Measurements from ENCODE around the gene SERPINB3.
"Not testable (repeated sequence)": the region's sequence is repeated elsewhere in the genome, so short reads cannot be mapped to it uniquely, and the experiment has no call there.

SERPINB3 gene

DNA sequence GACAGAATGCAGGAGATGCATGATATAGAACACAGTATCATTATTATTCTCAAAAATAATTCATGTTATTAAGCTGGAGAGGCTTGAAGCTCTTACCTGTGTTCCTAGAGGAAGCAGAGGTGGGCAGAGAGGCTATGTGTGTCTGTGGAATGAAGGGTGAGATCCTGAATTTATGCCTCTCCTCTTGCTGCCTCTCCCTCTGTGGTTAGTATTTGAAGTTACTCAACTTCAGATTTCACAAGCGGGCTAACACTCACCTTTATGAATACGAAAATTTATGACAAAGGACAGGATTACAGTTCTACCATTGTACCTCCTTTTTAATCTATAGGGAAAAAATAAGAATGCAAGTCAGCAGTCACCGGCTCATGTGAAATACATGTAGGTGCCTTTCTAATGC lies at the start of gene SERPINB3:
TSS of gene SERPINB3 (minus strand) at position 144 of the 400 bp plus-strand sequence. CDS start 677 bp downstream, outside the sequence.
- not testable (repeated sequence) for DNase-seq

DNA sequence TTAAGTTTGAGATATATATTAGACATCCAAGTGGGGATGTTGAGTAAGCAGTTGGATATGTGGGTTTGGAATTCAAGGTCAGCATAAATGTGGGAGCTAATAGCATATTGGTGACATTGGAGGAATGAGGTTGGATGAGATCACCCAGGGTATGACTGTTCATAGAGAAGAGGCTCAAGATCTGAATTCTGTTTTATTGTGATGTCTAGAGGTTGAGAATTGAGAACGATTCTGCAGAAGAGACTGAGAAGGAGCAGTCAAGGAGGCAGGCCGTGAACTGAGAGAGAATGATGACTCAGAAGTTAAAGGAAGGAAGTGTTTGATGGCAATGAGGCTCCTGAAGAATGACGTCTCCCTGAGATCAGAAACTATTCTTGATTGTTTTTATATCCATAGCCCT lies 47.0 kb upstream of the SERPINB3 start:
- DNase-seq: no peak

DNA sequence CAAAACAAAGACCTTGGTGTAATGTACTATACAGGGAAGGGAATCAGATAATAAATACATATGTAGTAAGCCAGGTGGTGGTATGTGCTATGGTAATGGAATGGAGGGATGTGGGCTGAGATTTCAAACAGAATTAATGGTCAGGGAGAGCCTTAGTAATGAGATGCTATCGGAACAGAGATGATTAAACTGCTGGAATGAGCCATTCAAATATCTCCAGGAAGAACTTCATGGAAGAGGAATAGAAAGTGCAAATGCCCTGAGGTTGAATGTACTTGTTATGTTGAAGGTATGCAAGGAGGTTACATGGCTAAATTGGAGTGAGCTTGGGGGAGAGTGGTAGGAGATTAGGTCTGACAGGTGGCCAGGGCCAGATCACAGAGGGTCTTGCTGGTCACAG lies 46.1 kb upstream of the SERPINB3 start:
- no peak for DNase-seq

DNA sequence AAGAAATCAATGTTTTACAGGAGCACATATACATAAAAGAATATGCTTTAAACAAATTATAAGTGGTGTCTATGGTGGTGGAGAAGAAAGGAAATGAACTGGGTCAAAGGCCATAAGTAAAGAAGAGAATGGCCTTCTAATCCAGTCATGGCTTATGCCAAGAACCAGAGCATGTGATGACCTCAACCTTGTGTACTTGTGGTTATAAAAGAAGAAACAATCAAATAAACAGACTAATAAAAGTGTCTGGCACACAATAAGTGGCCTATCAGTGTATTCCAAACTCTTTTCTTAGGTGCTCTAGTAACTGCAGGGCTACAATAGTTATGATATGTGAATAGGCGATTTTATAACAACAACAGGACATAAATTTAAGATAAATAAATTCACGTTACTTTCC lies 43.7 kb upstream of the SERPINB3 start:
- DNase-seq: no peak

DNA sequence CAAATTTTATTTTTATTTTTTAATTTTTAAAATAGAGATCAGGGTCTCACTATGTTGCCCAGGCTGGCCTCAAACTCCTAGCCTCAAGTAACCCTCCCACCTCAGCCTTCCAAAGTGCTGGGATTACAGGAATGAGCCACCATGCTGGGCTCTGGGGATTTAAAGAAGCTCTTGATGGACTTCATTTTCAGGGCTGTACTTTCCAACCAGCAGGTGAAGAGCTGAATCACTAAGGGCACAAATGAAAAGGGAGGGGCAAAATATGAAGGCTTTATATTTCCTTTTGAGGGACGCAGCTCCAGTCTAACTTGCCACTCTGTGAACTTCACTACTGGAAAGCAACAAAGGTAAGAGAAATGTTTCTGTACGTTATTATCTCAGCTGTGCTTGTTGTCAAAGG lies 41.0 kb upstream of the SERPINB3 start, which contains the start of gene SERPINB11:
TSS of gene SERPINB11 (plus strand) at position 301 of the 400 bp plus-strand sequence. CDS start 7,234 bp downstream, outside the sequence.
- no peak for DNase-seq

DNA sequence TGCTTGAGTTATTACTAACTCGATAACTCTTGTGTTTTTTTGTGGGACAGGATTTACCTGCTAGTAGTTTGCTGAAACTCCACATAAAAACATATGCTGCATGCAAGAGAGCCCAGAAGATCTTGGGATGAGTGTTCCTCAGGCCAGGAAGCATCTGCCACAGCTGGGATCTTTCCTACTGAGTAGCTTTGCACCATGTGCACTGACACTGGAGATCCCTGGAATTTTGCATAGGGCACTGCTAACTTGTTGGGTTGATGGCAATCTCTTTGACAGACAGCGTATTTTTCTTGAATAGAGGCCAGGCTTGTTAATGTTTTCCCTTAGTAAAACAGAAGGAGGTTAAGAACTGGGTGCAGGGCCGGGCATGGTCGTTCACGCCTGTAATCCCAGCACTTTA lies 40.3 kb upstream of the SERPINB3 start:
- DNase-seq: no peak

DNA sequence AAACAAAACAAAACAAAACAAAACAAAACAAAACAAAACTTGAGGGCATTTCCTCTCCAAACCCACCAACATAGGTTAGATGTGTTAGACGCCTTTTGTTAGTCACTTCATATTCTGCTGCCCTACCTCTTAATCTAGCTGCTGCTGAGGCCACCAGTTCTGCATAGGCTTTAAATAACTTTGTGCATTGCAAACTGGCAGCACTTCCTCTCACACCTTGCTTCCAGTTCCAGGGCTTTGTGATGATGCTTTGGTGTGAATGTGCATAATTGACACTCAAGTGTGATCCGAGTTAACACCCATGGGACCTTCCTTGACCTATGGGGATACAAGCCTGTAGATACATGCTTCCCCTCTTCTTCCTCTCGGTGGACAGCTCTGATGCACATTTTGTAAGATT lies 38.8 kb upstream of the SERPINB3 start:
- DNase-seq: no peak

DNA sequence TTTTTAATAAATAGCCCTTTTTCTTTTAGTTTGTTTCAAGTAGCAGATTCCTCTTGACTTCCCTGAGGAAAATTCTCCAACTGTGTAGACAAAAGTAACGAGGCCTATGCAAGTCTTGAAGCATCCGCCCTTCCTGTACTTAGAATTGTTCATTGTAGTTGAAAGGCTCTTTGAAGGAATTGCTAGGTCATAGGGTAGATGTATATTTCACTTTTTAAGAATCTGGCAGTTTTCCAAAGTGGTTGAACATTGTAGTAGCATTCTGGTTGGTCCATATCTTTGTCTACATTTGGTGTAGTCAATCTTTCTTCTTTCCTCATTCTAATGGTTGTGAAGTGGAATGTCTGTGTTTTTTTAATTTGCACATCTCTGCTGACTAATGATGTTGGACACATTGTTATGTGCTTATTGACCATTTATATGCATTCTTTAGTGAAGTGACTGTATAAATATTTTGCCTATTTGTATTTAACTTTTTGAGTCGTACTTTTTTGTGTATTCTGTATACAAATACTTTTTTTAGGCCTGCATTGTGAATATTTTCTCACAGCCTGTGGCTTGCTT lies 35.5 kb upstream of the SERPINB3 start:
- DNase-seq: no peak

DNA sequence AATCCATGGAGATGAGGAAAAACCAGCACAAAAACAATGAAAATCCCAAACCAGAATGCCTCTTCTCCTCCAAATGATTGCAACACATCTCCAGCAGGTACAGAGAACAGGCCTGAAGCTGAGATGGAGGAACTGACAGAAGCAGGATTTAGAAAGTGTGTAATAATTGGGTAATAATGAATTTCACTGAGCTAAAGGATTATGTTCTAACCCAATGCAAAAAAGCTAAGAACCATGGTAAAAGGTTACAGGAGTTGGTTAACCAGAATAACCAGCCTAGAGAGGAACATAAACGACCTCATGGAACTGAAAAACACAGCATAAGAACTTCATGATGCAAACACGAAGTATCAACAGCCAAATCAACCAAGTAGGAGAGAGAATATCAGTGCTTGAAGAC lies 27.4 kb upstream of the SERPINB3 start:
- DNase-seq: no peak

DNA sequence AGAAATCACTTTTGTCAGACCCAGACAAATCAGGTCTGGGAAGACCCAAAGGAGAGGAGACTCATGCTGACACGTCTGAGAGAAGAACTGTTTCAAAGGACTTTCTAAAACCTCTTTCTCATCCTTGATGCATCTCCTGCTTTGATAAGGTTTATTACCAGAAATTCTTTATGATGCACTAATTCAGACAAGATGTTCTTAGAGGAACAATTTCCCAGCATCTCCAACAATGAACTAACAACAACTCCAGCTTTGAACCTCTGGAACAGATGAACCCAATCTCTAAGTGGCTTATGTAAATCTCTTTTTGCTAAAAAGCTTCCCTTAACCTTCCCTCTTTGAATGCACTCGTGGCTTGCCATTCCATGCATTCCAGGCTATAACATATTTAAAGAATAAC lies 25.2 kb upstream of the SERPINB3 start:
- DNase-seq: no peak

DNA sequence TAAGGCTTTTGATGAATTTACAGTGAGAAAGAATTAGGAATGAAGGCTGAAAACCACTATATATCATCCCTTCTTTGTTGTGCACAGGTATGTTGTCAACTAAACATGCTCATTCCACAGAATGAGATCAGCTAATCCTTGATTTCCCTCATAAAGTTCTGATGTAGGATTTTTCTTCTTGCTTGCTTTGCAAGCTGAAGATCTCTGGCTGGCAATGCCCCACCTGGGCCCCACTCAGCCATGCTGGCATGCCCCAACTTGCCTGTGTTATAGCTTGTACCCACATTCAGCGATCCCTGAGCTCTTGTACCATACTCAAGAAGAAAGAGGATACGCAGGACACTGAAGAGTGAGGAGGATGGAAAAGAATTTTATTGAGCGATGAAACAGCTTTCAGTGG lies 23.0 kb upstream of the SERPINB3 start:
- DNase-seq: no peak

DNA sequence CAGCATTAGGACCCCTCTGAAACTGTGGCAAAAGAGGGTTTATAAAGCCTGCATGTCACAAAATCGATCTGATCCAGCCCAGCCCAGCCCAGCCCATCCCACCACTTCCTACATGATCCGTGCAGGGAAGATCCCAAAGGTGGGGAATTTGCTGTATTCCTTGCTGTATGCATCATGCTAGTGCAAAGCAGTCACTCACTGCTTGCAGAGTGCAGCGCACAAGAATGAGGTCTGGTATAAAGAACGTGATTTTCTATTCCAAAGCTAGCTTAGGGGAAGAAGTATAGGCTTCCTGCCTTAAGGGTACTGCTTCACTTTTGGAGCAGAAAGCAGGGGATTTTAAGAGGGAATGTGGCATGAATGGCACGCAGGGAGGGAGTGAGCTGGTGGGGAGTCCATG lies 22.2 kb upstream of the SERPINB3 start:
- DNase-seq: no peak

DNA sequence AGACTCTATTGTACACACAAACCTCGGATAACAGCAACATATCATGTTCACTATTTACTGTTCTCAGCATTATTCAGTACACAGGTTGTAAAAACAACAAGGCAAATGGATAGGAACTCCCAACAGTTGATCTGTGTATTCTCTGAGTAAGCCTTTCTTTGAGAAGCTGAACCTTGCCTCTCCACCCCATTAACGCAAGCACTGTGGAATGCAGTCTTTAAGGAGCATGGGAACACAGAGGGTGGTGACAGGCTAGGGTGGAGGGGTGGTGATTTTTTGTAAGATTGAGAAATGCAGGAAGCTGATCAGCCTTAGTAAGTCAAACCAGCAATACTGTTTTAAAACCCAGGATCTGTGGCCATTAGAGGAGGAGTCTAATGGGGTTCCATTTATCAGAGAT lies 21.5 kb upstream of the SERPINB3 start:
- no peak for DNase-seq

DNA sequence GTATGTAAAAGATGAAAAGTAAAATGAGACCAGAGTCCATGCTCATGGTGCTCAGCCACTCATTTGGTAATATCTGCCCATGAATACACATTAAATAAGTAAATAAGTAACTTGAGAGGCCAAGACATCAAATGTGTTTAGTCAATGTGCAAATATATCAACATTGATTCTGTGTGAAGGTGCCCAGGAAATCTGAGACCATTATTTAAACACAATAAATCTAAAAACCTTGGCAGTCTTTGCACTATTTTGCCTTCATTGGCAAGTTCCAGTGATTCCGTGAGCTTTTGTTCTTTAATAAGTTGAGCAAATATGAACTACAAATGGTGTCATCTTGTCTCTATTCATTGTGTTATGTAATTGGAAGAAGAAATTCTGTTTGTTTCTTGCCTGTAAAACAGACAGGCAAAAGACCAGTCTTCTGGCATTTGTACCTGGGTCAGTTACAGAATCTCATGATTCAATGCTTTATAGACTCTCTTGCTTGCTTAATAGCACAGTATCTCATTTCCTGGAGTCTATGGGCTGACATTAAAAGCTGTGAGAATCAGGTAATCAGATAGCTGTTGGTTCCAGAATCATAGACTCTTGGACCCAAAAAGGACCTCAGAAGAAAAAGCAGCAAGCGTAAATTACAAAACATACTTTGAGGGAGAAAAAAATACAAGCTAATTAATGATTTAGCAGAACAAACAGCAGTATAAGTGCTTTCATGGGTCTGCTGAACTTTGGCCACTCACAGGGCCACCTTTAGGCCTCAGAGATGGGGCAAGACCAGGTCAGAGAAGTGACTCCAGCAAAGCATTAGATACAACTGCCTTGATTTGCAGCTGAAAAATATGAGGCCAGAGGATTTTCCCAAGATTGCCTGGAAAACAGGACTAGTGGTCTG lies 20.0 kb upstream of the SERPINB3 start:
- no peak for DNase-seq

DNA sequence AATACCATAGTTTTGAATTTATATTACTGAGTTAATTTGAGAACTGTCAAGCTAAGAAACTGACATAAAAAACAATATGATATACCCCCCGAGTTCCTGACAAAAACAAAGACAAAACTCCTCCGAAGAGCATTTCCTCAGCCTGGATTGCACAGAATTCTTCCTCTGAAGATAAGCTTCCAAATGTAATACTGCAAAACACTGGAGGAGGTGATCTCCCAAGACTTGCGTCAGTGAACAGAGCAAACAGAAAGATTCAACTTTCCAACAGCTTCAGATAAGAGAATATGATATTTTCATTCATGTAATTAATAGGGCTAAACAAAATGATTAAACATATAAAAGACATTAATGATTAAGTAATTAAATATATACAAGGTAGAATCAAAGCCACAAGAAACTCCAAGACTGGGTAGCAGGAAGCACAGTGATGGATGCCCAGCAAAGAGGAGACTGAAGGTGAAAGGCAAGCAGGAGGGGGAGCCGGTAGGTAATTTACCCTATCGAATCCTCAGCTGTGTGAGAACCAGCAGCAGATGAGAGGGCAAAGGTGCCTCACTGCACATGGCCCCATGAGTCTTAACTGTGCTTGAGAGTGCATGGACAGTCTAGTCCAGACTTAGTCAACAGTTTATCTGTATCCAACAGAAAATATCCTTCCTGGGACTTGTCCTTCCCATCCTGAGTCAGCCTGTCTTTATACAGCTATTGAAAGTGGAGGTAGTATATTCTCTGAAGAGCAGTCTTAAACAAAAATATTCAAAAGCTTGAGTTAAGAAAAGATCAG lies 18.3 kb upstream of the SERPINB3 start:
- no peak for DNase-seq

DNA sequence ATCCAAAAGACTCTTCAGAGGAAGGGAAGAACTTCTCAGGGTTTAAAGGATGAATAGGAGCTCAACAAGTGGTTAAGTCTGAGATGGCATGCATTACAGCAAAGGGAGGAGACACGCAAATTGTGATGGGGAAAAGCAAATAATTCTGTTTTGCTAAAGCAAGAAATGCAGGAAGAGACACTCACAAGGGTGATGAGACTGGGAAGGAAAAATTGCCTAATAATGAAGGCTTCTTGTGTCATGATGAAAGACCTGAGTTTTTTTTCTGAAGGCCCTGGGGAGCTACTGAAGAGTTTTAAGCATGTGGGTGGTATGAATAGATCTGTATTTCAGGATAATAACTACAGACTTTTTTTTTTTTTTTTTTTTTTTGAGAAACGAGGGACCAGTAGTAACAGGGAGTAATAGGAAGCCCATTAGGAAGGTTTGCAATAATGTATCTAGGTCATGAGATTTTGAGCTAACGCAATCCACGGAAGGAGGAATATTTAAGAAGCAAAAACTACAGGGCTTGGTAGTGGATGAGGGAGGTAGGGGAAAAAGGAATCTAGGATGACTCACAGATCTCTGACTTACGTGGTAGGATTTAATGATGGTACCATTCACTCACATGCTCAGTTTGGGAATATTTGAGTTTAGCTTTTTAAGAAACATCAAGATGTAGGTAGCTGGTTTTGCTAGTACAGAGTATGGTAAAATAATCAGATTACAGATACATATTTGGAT lies 16.0 kb upstream of the SERPINB3 start:
- no peak for DNase-seq

DNA sequence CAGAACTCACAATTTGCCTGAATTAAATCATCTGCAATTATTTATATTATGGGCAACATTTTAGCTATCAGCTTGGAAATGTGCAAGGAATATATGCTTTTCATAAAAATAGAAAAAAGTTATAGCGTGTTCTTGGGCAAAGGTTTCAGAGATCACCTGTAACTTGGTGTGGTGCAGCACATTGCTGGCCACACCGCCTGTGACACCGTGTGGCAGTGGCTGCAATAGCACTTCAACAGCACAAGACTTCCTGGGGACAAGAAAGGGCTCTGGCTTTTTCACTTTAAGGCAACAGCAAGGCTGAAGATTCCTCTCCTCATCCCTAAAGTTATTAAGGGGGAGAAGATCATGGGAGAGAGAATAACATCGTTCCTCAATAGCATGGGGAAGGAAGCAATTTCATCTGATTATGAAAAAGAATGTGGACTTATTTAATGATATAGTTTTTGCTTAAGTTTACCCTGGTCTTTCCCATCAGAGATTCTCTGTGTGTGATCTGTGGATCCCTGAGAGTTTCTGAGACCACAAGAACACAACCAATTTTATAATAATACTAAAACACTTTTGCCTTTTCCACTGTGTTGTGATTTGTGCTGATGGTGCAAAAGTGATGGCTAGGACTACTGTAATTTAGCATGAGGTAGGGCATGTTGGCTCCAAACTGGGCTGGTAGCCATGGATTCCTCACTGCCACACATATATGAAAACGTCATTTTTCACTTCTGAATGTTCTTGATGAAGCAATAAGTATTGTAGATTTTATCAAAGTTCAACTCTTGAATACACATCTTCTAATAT lies 15.0 kb upstream of the SERPINB3 start:
- no peak for DNase-seq

DNA sequence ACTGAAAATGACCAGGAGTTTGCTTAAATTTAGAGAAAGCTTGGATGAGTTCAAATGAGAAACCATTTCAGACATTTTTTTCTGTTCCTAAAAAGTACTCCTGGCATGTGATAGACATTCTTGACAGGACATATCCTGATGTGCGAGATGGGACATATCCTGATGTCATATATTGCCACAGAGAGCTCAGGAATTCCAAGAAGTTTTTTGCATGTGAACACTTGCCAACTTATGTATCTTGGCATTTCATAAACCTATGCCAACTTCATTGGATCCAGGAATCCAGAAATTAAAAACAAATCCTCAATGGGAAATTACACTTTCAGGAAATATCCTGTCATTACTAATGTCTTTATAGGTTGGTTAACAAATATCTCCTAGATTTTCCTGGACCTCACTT lies 2.9 kb upstream of the SERPINB3 start:
- DNase-seq: no peak

DNA sequence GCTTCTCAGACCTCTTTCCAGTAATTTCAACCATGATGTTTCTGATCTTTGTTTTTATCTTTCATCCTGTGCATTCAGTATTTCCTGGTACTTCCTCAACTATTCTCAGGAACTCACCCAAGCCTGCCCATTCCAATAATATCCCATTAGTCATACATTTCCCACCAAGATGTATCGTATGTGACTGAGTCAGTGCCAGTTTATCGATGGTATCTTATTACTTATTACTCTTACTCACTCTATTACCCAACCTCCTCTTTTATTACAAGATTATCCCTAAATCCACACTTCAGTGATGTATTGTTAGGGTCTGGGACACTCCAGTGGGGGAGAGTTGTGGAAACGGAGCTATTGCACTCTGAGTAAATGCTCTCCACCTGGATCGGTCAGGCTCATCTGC lies 2.8 kb downstream of the SERPINB3 start:
- not testable (repeated sequence) for DNase-seq

DNA sequence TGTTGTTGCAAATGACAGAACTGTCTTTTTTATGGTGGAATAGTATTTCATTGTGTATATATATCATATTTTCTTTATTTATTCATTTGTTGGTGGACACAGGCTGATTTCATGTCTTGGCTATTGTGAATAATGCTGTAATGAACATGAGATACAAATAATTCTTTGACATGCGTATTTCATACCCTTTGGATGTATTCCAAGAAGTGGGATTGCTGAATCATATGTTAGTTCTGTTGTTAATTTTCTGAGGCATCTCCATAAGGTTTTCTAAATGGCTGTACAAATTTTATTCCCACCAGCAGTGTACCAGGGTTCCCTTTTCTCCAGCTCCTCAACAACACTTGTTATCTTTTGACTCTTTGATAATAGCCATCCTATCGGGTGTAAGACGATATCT lies 11.4 kb downstream of the SERPINB3 start:
- not testable (repeated sequence) for DNase-seq

DNA sequence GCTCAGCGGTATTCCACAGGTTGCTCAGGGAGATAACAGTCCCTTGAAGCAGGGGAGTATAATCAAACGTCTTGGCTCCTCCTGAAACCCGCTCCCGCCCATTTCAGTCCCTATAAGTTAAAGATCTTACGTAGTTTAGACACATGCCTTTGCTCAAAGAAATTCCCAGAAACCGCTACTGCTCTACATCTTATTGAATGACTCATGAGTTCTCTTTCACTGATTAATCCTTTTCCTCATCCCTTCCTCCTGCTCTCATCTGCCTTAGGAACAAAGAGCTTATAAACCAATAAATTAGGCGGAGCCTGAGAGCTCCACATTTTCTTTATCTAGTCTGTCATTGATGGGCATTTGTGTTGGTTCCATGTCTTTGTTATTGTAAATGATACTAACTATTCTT lies 13.5 kb downstream of the SERPINB3 start:
- DNase-seq: no peak

DNA sequence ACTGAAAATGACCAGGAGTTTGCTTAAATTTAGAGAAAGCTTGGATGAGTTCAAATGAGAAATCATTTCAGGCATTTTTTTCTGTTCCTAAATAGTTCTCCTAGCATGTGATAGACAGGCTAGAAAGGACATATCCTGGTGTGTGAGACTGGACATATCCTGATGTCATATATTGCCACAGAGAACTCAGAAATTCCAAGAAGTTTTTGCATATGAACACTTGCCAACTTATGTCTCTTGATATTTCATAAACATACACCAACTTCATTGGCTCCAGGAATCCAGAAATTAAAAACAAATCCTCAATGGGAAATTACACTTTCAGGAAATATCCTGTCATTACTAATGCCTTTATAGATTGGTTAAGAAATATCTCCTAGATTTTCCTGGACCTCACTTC lies 14.8 kb downstream of the SERPINB3 start:
- DNase-seq: no peak

All from hippocampal formation (tissue), 2 donors.